Measurements from ENCODE around the gene SWSAP1. TPM values are rescaled to one million over a fixed set of nuclear protein-coding genes. Genes with fewer than 3 reads are reported as not detected.

SWSAP1 gene
- total and polyA plus RNA-seq, 9 of the 15 experiments (the other 6 are each of a cell fraction or from before 2014, with no cell fraction given): 0.18 to 2.8 (median 1.7) TPM

GRCh38 chr19:11346104-11346940, 28.1 kb upstream of the SWSAP1 start, which contains the start of the genes CCDC159 and TMEM205 (continued):
- TF ChIP-seq DPF2 (IDR thresholded peaks at IDR 0.05): 0 out of 2 replicates have a peak, but pooled peaks have one; percentile 9
- TF ChIP-seq, protein P1, sequence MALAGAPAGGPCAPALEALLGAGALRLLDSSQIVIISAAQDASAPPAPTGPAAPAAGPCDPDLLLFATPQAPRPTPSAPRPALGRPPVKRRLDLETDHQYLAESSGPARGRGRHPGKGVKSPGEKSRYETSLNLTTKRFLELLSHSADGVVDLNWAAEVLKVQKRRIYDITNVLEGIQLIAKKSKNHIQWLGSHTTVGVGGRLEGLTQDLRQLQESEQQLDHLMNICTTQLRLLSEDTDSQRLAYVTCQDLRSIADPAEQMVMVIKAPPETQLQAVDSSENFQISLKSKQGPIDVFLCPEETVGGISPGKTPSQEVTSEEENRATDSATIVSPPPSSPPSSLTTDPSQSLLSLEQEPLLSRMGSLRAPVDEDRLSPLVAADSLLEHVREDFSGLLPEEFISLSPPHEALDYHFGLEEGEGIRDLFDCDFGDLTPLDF (CRISPR knock-in tag; IDR thresholded peaks at IDR 0.05): peak; percentile 34; the same call in 1 of the 2 replicates
- no peak for TF ChIP-seq DMBX1 (CRISPR knock-in tag; IDR thresholded peaks at IDR 0.05; ENCODE audit: borderline replicate concordance)
- no peak for TF ChIP-seq KLF1 (tag; IDR thresholded peaks at IDR 0.05)
- no peak for TF ChIP-seq MAFK (IDR thresholded peaks at IDR 0.05; ENCODE audit: low read length)
- TF ChIP-seq ATF1 (CRISPR knock-in tag; IDR thresholded peaks at IDR 0.05): no peak
- TF ChIP-seq ATF1 (tag; IDR thresholded peaks at IDR 0.05): peak; percentile 88
- no peak for TF ChIP-seq ZNF3 (CRISPR knock-in tag; IDR thresholded peaks at IDR 0.05)
- TF ChIP-seq FOXA3 (CRISPR knock-in tag; conservative IDR thresholded peaks at IDR 0.05 in 1 of 2, IDR thresholded peaks at IDR 0.05 in 1 of 2): peak in 1 of 2 experiments; percentile 55; a peak in 1 of 4 replicates
- peak in 2 of 3 experiments; percentile 46 to 71 for TF ChIP-seq YY1 (IDR thresholded peaks at IDR 0.05; ENCODE audit: borderline replicate concordance in 1 of 3, control insufficient read depth in 1 of 3, extremely low read depth in 1 of 3, insufficient read depth in 3 of 3, insufficient read length in 1 of 3, insufficient replicate concordance in 2 of 3, low read depth in 1 of 3, low read length in 2 of 3)
- no peak for TF ChIP-seq ZNF23 (CRISPR knock-in tag; IDR thresholded peaks at IDR 0.05)
- TF ChIP-seq ZNF395 (CRISPR knock-in tag; IDR thresholded peaks at IDR 0.05): no peak
- no peak for TF ChIP-seq POU5F1 (IDR thresholded peaks at IDR 0.05; ENCODE audit: borderline replicate concordance, low read depth, low read length, partially characterized antibody)
- TF ChIP-seq ZNF668 (CRISPR knock-in tag; IDR thresholded peaks at IDR 0.05): no peak
- TF ChIP-seq ZNF347 (CRISPR knock-in tag; IDR thresholded peaks at IDR 0.05; ENCODE audit: low read depth): no peak
- no peak for TF ChIP-seq PTRF (tag; IDR thresholded peaks at IDR 0.05)
- peak; percentile 15; the same call in 1 of the 2 replicates for TF ChIP-seq JUN (IDR thresholded peaks at IDR 0.05; ENCODE audit: borderline replicate concordance, low read depth, low read length)
- TF ChIP-seq JUN (CRISPR knock-in tag; IDR thresholded peaks at IDR 0.05; ENCODE audit: borderline replicate concordance): no peak
- peak in 1 of 2 experiments; percentile 23; a peak in 1 of 4 replicates for TF ChIP-seq MAZ (CRISPR knock-in tag; conservative IDR thresholded peaks at IDR 0.05 in 1 of 2, IDR thresholded peaks at IDR 0.05 in 1 of 2)
- no peak for TF ChIP-seq TCFL5 (CRISPR knock-in tag; conservative IDR thresholded peaks at IDR 0.05)
- no peak for TF ChIP-seq RHOXF2B (CRISPR knock-in tag; conservative IDR thresholded peaks at IDR 0.05)
- TF ChIP-seq CEBPG (CRISPR knock-in tag; IDR thresholded peaks at IDR 0.05): peak; percentile 81
- TF ChIP-seq CEBPG (tag; conservative IDR thresholded peaks at IDR 0.05 in 1 of 2, IDR thresholded peaks at IDR 0.05 in 1 of 2): peak; percentile 86 to 92
- TF ChIP-seq ZNF655 (CRISPR knock-in tag; IDR thresholded peaks at IDR 0.05): no peak
